T-helper 2 cell treated with Interferon-gamma antibody and Interleukin-4, amounts not matched to agents 5 μg/mL and 100 μg/mL, for 36 hours (primary cell): ENCODE measurements around the gene IL17RB.

ENCODE experiments used
- DNase-seq: peaks from one replicate; pipeline ENCODE4 v3.0.0; 2021; ENCODE audit warnings: low spot score
- H3K27ac Mint-ChIP-seq: one replicate; pipeline ENCODE4 v1.8.0; 2021; ENCODE audit warnings: mild to moderate bottlenecking, mixed read lengths
- H3K27me3 Mint-ChIP-seq: one replicate; pipeline ENCODE4 v1.8.0; 2021; ENCODE audit warnings: low read depth, mixed read lengths
- H3K36me3 Mint-ChIP-seq: one replicate; pipeline ENCODE4 v1.8.0; 2021; ENCODE audit warnings: low read depth, mixed read lengths
- H3K4me1 Mint-ChIP-seq: one replicate; pipeline ENCODE4 v1.8.0; 2021; ENCODE audit warnings: low read depth, mixed read lengths
- H3K4me3 Mint-ChIP-seq: one replicate; pipeline ENCODE4 v1.8.0; 2022; ENCODE audit warnings: mild to moderate bottlenecking, moderate library complexity, mixed read lengths
- H3K9me3 Mint-ChIP-seq: one replicate; pipeline ENCODE4 v1.8.0; 2021; ENCODE audit warnings: mixed read lengths

Gene IL17RB

DNA sequence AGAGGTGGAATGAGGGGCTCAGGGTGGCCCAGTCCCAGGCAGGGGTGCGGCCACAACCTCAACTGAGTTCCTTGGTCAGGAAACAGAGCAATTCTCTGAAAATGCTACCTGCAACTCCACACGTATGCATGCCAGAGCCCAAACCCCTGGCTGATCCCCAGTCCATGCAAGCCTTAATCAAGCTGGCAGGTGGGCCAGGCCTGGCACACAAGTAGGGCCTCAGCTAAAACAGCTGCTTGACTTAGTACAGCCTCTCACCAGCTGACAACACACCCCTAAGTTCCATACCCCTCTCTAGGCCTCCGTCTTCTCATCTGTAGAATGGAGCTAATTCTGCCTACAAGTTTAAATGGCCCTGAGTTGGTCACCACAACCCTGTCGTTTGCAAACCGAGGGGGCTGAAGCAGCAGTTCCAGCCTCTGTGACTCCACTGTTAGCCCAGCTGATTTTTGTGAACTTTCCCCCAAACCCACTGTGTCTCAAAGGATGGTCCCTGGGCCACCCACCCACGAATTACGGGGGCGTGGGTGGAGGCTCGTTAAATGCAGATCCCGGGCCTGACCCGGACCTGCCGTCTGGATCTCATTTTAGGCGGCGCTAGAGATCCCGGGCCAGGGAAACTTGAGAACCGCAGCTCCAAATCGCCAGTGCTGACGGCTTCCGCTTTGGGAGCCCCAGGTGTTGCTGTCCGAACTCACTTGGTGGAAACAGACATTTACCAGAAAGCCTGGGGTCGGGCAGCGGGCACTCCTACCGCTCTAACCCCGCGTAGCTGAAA is 1.1 kb upstream of the IL17RB start:
- H3K36me3 Mint-ChIP-seq, result peaks cover 9% of the 10 kb centered on the region
- DNase-seq, result no peak
- H3K27ac Mint-ChIP-seq, result peak overlapping the region; percentile 33
- H3K9me3 Mint-ChIP-seq, result no peaks in the 10 kb centered on the region
- H3K27me3 Mint-ChIP-seq, result peaks cover 63% of the 10 kb centered on the region
- peaks cover 17% of the 10 kb centered on the region for H3K4me1 Mint-ChIP-seq
- H3K4me3 Mint-ChIP-seq, result peak overlapping the region; percentile 83

DNA sequence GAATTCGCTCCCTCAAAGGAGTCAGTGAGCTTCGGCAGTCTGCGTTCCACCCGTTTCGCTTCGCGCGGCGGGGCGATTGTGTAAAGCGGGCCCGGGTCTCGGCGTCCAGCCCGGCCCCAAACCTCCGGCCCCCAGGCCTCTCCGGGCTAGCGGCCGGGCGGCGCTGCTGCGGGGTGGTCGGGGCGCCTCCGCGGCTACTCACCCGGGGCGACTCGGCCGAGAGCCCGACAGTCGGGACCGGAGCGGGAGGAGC is 561 bp upstream of the IL17RB start:
- Mint-ChIP-seq H3K27me3 (peaks cover 61% of the 10 kb centered on the region), H3K36me3 (peaks cover 11% of the 10 kb centered on the region), H3K4me3 (peak overlapping the region; percentile 83), H3K4me1 (peaks cover 17% of the 10 kb centered on the region), H3K9me3 (no peaks in the 10 kb centered on the region), H3K27ac (no peak overlapping the region)
- DNase-seq, result no peak

GRCh38 chr3:53846851-53847155 is 435 bp downstream of the IL17RB start:
- H3K4me3 Mint-ChIP-seq, result peak overlapping the region; percentile 80
- peaks cover 62% of the 10 kb centered on the region for H3K27me3 Mint-ChIP-seq
- peaks cover 17% of the 10 kb centered on the region for H3K4me1 Mint-ChIP-seq

GRCh38 chr3:53849916-53850315 is 3.5 kb downstream of the IL17RB start:
- peaks cover 38% of the 10 kb centered on the region for H3K27me3 Mint-ChIP-seq
- H3K4me3 Mint-ChIP-seq, result no peak overlapping the region
- no peak overlapping the region for H3K27ac Mint-ChIP-seq
- H3K36me3 Mint-ChIP-seq, result peaks cover 16% of the 10 kb centered on the region
- no peaks in the 10 kb centered on the region for H3K9me3 Mint-ChIP-seq
- H3K4me1 Mint-ChIP-seq, result peaks cover 7% of the 10 kb centered on the region
- DNase-seq, result no peak

More at GRCh38 chr3:53846851-53847155, 435 bp downstream of the IL17RB start:
- Mint-ChIP-seq H3K36me3 (peaks cover 12% of the 10 kb centered on the region), H3K9me3 (no peaks in the 10 kb centered on the region), H3K27ac (no peak overlapping the region)
- no peak for DNase-seq

- Mint-ChIP-seq H3K36me3 (peaks cover 16% of the 10 kb centered on the region), H3K9me3 (no peaks in the 10 kb centered on the region), H3K4me1 (peaks cover 3% of the 10 kb centered on the region), H3K4me3 (no peak overlapping the region), H3K27ac (no peak overlapping the region), H3K27me3 (peaks cover 31% of the 10 kb centered on the region)
- DNase-seq, result no peak
These were observed 4.5 kb downstream of the IL17RB start for GRCh38 chr3:53850895-53851294.

- H3K9me3 Mint-ChIP-seq, result no peaks in the 10 kb centered on the region
- H3K27me3 Mint-ChIP-seq, result no peaks in the 10 kb centered on the region
- H3K4me1 Mint-ChIP-seq, result peaks cover 6% of the 10 kb centered on the region
- H3K36me3 Mint-ChIP-seq, result peaks cover 25% of the 10 kb centered on the region
- DNase-seq, result no peak
- H3K4me3 Mint-ChIP-seq, result no peak overlapping the region
- no peak overlapping the region for H3K27ac Mint-ChIP-seq
These were observed 10.6 kb downstream of the IL17RB start for GRCh38 chr3:53856964-53857363.

DNA sequence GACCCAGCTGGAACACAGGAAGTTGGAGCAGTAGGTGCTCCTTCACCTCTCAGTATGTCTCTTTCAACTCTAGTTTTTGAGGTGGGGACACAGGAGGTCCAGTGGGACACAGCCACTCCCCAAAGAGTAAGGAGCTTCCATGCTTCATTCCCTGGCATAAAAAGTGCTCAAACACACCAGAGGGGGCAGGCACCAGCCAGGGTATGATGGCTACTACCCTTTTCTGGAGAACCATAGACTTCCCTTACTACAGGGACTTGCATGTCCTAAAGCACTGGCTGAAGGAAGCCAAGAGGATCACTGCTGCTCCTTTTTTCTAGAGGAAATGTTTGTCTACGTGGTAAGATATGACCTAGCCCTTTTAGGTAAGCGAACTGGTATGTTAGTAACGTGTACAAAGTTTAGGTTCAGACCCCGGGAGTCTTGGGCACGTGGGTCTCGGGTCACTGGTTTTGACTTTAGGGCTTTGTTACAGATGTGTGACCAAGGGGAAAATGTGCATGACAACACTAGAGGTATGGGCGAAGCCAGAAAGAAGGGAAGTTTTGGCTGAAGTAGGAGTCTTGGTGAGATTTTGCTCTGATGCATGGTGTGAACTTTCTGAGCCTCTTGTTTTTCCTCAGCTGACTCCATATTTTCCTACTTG is 11.9 kb downstream of the IL17RB start:
- peak overlapping the region; percentile 5 for H3K27ac Mint-ChIP-seq
- peaks cover 6% of the 10 kb centered on the region for H3K4me1 Mint-ChIP-seq
- H3K9me3 Mint-ChIP-seq, result no peaks in the 10 kb centered on the region
- H3K4me3 Mint-ChIP-seq, result no peak overlapping the region
- DNase-seq, result no peak
- H3K27me3 Mint-ChIP-seq, result no peaks in the 10 kb centered on the region
- H3K36me3 Mint-ChIP-seq, result peaks cover 35% of the 10 kb centered on the region

- Mint-ChIP-seq H3K36me3 (peaks cover 36% of the 10 kb centered on the region), H3K27ac (no peak overlapping the region), H3K4me3 (no peak overlapping the region), H3K4me1 (peaks cover 6% of the 10 kb centered on the region), H3K27me3 (no peaks in the 10 kb centered on the region), H3K9me3 (no peaks in the 10 kb centered on the region)
- no peak for DNase-seq
These were observed 12.8 kb downstream of the IL17RB start for GRCh38 chr3:53859178-53859577.

DNA sequence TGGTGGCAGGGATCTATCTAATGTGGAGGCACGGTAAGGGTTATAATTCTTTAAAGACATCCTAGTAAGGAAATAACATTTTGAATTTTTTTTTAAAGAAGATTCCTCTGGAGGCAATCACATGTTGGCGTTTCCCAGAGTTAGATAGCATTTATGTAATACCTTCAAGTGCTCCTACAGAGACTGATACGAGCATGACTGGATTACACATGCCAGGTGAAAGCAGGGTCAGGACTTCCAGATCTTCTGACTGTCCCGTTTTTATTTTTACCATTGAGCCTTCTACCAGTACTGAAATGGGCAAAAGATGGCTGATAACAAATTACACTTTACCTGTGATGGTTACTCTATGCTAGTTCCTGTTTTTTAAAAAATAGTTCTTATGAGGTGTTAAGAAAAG is 13.8 kb downstream of the IL17RB start:
- Mint-ChIP-seq H3K4me1 (peaks cover 6% of the 10 kb centered on the region), H3K27ac (no peak overlapping the region), H3K4me3 (no peak overlapping the region), H3K9me3 (no peaks in the 10 kb centered on the region), H3K36me3 (peaks cover 40% of the 10 kb centered on the region), H3K27me3 (no peaks in the 10 kb centered on the region)
- no peak for DNase-seq

- DNase-seq, result no peak
- peaks cover 2% of the 10 kb centered on the region for H3K4me1 Mint-ChIP-seq
- no peak overlapping the region for H3K27ac Mint-ChIP-seq
- no peak overlapping the region for H3K4me3 Mint-ChIP-seq
- H3K27me3 Mint-ChIP-seq, result no peaks in the 10 kb centered on the region
- peaks cover 42% of the 10 kb centered on the region for H3K36me3 Mint-ChIP-seq
- no peaks in the 10 kb centered on the region for H3K9me3 Mint-ChIP-seq
These were observed 15.9 kb downstream of the IL17RB start for GRCh38 chr3:53862241-53862640.

DNA sequence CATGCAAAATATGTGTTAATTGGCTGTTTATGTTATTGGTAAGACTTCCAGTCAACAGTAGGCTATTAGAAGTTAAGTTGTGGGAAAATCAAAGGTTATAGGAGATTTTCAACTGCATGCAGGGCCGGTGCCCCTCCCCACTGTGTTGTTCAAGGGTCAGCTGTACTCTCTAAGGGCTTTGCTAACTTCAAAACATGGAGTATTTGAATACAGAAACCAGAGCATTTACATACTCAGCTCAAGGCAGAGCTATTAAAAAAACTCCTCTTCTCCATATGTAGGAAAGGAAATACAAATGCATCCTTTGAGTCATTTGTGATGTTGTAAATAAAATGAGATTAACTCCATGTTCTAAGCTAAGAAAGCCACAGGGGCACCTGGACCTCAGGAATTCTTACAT is 16.8 kb downstream of the IL17RB start:
- Mint-ChIP-seq H3K9me3 (no peaks in the 10 kb centered on the region), H3K4me3 (no peak overlapping the region), H3K27me3 (no peaks in the 10 kb centered on the region), H3K27ac (no peak overlapping the region), H3K36me3 (peaks cover 46% of the 10 kb centered on the region), H3K4me1 (peaks cover 5% of the 10 kb centered on the region)
- no peak for DNase-seq

- no peaks in the 10 kb centered on the region for H3K27me3 Mint-ChIP-seq
- H3K27ac Mint-ChIP-seq, result no peak overlapping the region
- peaks cover 6% of the 10 kb centered on the region for H3K4me1 Mint-ChIP-seq
These were observed 19.5 kb downstream of the IL17RB start for GRCh38 chr3:53865732-53866499.

DNA sequence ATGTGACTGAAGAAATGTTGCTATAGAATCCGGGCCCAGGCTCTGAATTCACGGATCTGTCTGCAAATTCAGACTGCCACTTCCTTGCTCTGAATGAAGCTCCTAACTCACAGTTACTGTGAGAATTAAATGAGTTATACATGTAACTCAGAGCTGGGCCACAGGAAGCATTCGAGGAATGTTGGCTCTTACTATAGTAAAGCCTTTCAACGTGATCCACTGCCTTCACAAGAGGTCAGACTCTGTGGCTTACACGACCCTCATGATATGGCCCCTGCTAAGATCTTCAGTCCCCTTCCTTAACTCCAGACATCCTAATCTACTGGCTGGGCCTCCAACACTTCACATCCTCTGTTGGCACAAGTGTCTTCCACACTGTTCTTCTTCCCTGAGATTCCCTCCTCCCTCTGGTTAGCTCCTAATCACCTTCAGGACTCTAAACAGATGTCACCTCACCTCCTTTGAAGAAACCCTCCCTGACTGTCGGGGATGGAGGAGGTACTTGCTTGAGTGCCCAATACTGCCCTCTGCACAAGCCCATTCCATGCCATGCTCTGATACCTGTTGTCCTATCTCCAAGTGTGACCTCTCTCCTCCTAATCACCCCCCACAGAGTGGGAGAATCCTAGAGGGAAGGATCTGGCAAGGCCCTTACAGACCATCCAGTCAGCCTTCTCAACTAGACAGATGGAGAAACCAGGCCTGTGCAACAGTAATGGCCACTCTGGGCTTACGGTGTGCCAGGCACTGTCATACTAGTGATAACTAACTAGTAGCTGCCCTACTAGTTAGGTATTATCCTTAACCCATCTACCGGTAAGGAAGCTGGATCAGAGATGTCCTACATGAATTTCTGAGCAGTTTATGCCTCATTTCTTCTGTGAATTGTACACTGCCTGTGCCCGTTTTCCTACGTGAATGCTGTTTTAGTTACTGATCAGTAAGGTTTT is 34.3 kb downstream of the IL17RB start:
- Mint-ChIP-seq H3K27me3 (no peaks in the 10 kb centered on the region), H3K4me1 (peaks cover 20% of the 10 kb centered on the region), H3K4me3 (peak overlapping the region; percentile 96), H3K36me3 (peaks cover 47% of the 10 kb centered on the region), H3K9me3 (no peaks in the 10 kb centered on the region), H3K27ac (peak overlapping the region; percentile 99)
- no peak for DNase-seq

More at GRCh38 chr3:53865732-53866499, 19.5 kb downstream of the IL17RB start:
- Mint-ChIP-seq H3K4me3 (no peak overlapping the region), H3K9me3 (no peaks in the 10 kb centered on the region), H3K36me3 (peaks cover 58% of the 10 kb centered on the region)
- DNase-seq, result no peak
